IMR-90 (cell line): ENCODE measurements around the gene ADAMTSL5. TPM values are rescaled to one million over a fixed set of nuclear protein-coding genes. Genes with fewer than 3 reads are reported as not detected.
A peak's percentile ranks its signal among the peaks of the same experiment; 100 is the strongest.

Experiments used
- ATAC-seq: fragments of 200-7000 bp; cut with Tn5 transposase; 2 replicates; pipeline ENCODE4 v1.9.1; 2020; ENCODE audit warnings: low read depth, mild to moderate bottlenecking, moderate library complexity
- BruUV-seq: library from RNA; stranded (reverse); fragments of 400-500 nt; replicated peaks from 2 replicates; lab custom pipeline; 2021; lab: Mats Ljungman, UMichigan
- CTCF ChIA-PET: fragments of 300-600 bp; formaldehyde crosslinking; extraction: SDS; loops from one replicate; lab custom pipeline; 2021; ENCODE audit warnings: antibody characterized with exemption; lab: Yijun Ruan, JAX
- POLR2A ChIA-PET: fragments of 300-600 bp; sonication (Branson Sonifier 250); formaldehyde crosslinking; loops from one replicate; lab custom pipeline; 2022; ENCODE audit warnings: antibody characterized with exemption; ENCODE audit not compliant: unreplicated experiment; lab: Charles Lee
- DNase-seq: peaks from one replicate; pipeline ENCODE4 v3.0.0; 2013
- H2AFZ ChIP-seq: replicated peaks from 2 replicates; pipeline ENCODE3; 2013; ENCODE audit warnings: low read length, mild to moderate bottlenecking; ENCODE audit not compliant: poor library complexity
- H2AK5ac ChIP-seq: 2 replicates; pipeline ENCODE4 v1.6.1; 2013; ENCODE audit warnings: low read depth, low read length, inconsistent platforms
- H2AK9ac ChIP-seq: replicated peaks from 2 replicates; pipeline ENCODE3; 2013; ENCODE audit warnings: mild to moderate bottlenecking, low read depth, low read length, moderate library complexity; ENCODE audit not compliant: poor library complexity
- H2BK120ac ChIP-seq: 2 replicates; pipeline ENCODE4 v1.6.1; 2013; ENCODE audit warnings: low read depth, low read length, inconsistent platforms
- H2BK15ac ChIP-seq: 3 replicates; pipeline ENCODE4 v1.6.1; 2013; ENCODE audit warnings: low read depth, low read length, inconsistent platforms
- H2BK20ac ChIP-seq: 2 replicates; pipeline ENCODE4 v1.6.1; 2013; ENCODE audit warnings: low read depth, mild to moderate bottlenecking, inconsistent platforms, low read length, moderate library complexity
- H2BK5ac ChIP-seq: 2 replicates; pipeline ENCODE4 v1.6.1; 2013; ENCODE audit warnings: mild to moderate bottlenecking, low read depth, low read length, inconsistent platforms; ENCODE audit not compliant: poor library complexity, severe bottlenecking
- H3K14ac ChIP-seq: replicated peaks from 2 replicates; pipeline ENCODE4 v1.6.1; 2013; ENCODE audit warnings: low read depth, low read length, inconsistent platforms
- H3K18ac ChIP-seq: 2 replicates; pipeline ENCODE4 v1.6.1; 2013; ENCODE audit warnings: low read depth, low read length, control low read depth
- H3K23ac ChIP-seq: 2 replicates; pipeline ENCODE4 v1.6.1; 2013; ENCODE audit warnings: low read depth, low read length, inconsistent platforms
- H3K27ac ChIP-seq: 2 replicates; pipeline ENCODE4 v1.5.1; 2013; ENCODE audit warnings: mild to moderate bottlenecking, control low read depth, low read length; ENCODE audit not compliant: insufficient read depth
- H3K27me3 ChIP-seq: 2 replicates; pipeline ENCODE4 v1.6.1; 2013; ENCODE audit warnings: low read length; ENCODE audit not compliant: control insufficient read depth, insufficient read depth
- H3K36me3 ChIP-seq: 2 replicates; pipeline ENCODE4 v1.6.1; 2013; ENCODE audit warnings: low read length, mixed read lengths; ENCODE audit not compliant: control insufficient read depth, insufficient read depth
- H3K4ac ChIP-seq: 2 replicates; pipeline ENCODE4 v1.6.1; 2013; ENCODE audit warnings: low read depth, low read length, inconsistent platforms
- H3K4me1 ChIP-seq: 2 replicates; pipeline ENCODE4 v1.6.1; 2013; ENCODE audit warnings: low read length, mixed read lengths; ENCODE audit not compliant: control insufficient read depth, insufficient read depth
- H3K4me2 ChIP-seq: 2 replicates; pipeline ENCODE4 v1.6.1; 2013; ENCODE audit warnings: low read depth, mild to moderate bottlenecking, control low read depth, low read length, moderate library complexity
- H3K4me3 ChIP-seq: 2 replicates; pipeline ENCODE4 v1.5.1; 2013; ENCODE audit warnings: low read depth, mild to moderate bottlenecking, control low read depth, low read length, moderate library complexity; ENCODE audit not compliant: insufficient read depth
- H3K56ac ChIP-seq: 2 replicates; pipeline ENCODE4 v1.6.1; 2013; ENCODE audit warnings: low read length, inconsistent platforms; ENCODE audit not compliant: insufficient read depth; ENCODE audit errors: extremely low read depth
- H3K79me1 ChIP-seq, 2 experiments: 2 replicates each; pipeline ENCODE4 v1.6.1; 2013; ENCODE audit warnings: low read length in 2 of 2, inconsistent platforms in 1 of 2, low read depth in 1 of 2
- H3K9ac ChIP-seq: 2 replicates; pipeline ENCODE4 v1.6.1; 2013; ENCODE audit warnings: low read depth, low read length, control low read depth
- H3K9me1 ChIP-seq: 2 replicates; pipeline ENCODE4 v1.6.1; 2013; ENCODE audit warnings: low read length, inconsistent platforms; ENCODE audit not compliant: insufficient read depth
- H3K9me3 ChIP-seq: 2 replicates; pipeline ENCODE4 v1.6.1; 2013; ENCODE audit warnings: low read length; ENCODE audit not compliant: control insufficient read depth, insufficient read depth
- H4K20me1 ChIP-seq: 2 replicates; pipeline ENCODE4 v1.6.1; 2013; ENCODE audit warnings: low read length, inconsistent platforms; ENCODE audit not compliant: insufficient read depth
- H4K5ac ChIP-seq: 2 replicates; pipeline ENCODE4 v1.6.1; 2013; ENCODE audit warnings: mild to moderate bottlenecking, low read depth, low read length, control low read depth
- H4K8ac ChIP-seq, 2 experiments: 2 replicates each; pipeline ENCODE4 v1.6.1; 2013; ENCODE audit warnings: low read depth in 2 of 2, low read length in 2 of 2, control low read depth in 1 of 2, inconsistent platforms in 1 of 2
- H4K91ac ChIP-seq: 2 replicates; pipeline ENCODE4 v1.6.1; 2013; ENCODE audit warnings: low read depth, low read length, inconsistent platforms; ENCODE audit not compliant: insufficient read depth
- BHLHE40 ChIP-seq: fragments of 150-350 bp; IDR thresholded peaks from 2 replicates; pipeline ENCODE4 v1.6.1; 2016; ENCODE audit warnings: mild to moderate bottlenecking, low read depth, low read length
- ELK1 ChIP-seq: fragments of 150-350 bp; IDR thresholded peaks from 2 replicates; pipeline ENCODE4 v1.6.1; 2016; ENCODE audit warnings: low read depth, mild to moderate bottlenecking, low read length, moderate library complexity, borderline replicate concordance
- POLR2A ChIP-seq: IDR thresholded peaks from 2 replicates; pipeline ENCODE4 v1.6.1; 2012; ENCODE audit warnings: mild to moderate bottlenecking, low read depth, low read length
- RFX5 ChIP-seq: IDR thresholded peaks from 2 replicates; pipeline ENCODE4 v1.8.0; 2012; ENCODE audit warnings: low read depth, mild to moderate bottlenecking, low read length, moderate library complexity
- WGBS, 2 experiments: methylation state at CpG; one replicate each; pipeline versions ENCODE4 v1.1.5 to v1.1.7; 2013; ENCODE audit warnings: missing lambda C conversion rate in 2 of 2; ENCODE audit not compliant: insufficient read length in 1 of 2; ENCODE audit errors: extremely low coverage in 2 of 2; 5-methylcytosine and 5-hydroxymethylcytosine counted together
- dilution Hi-C: fragments of 300-500 bp; cut with HindIII; formaldehyde crosslinking; loops from one replicate; pipeline ENCODE4 v1.14.3; 2018; ENCODE audit warnings: low sequenced_read_pairs; ENCODE audit not compliant: unreplicated experiment
- in situ Hi-C: fragments of 300-500 bp; cut with MboI; formaldehyde crosslinking; loops from 3 replicates; pipeline ENCODE4 v1.14.3; 2019; ENCODE audit warnings: low sequenced_read_pairs, inconsistent platforms, mixed read lengths
- intact Hi-C: fragments of 100-400 bp; cut with micrococcal nuclease; formaldehyde crosslinking; loops from 2 replicates; pipeline ENCODE4 v1.10.0; 2022
- polyA plus RNA-seq, 3 experiments: library from polyadenylated mRNA; depleted of rRNA; stranded (reverse); fragments of >200 nt; gene quantifications; 2 replicates each; pipeline ENCODE4 v1.2.3, GENCODE V29; 2012; ENCODE audit warnings: low replicate concordance in 1 of 3
- total RNA-seq: library from RNA; depleted of rRNA; stranded (reverse); fragments of >200 nt; gene quantifications from 2 replicates; pipeline ENCODE4 v1.2.3, GENCODE V29; 2012
- TF ChIP-seq, protein P1 (sequence below): conservative IDR thresholded peaks from 2 replicates; pipeline ENCODE4 v1.5.1; 2012; ENCODE audit warnings: mild to moderate bottlenecking, low read depth, low read length, improper control_type of control experiment

Gene ADAMTSL5
- total and polyA plus RNA-seq, 2 of the 4 experiments (the other 2 are of a cell fraction), result 0.90 to 10.8 TPM

DNA sequence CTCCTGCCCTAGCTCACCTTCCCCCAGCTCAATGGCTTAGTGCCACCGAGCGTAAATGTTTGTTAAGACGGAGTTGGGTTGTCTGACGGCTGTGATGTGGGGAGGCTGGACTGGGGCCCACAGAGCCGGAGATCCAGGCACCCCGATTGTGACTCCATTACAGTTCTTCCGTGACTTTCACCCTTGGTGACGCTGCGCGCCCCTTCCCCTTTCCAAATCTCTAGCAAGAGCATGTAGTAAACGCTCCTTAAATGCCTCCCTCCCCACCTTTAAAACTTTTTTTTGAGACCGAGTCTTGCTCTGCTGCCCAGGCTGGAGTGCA, 21.0 kb downstream of the ADAMTSL5 start:
- intact Hi-C loops (no loop called here), in situ Hi-C loops (no loop called here), dilution Hi-C loops (no loop called here)
- no peak overlapping the region for H3K4me3 ChIP-seq
- H3K9ac ChIP-seq, result no peak overlapping the region
- ChIA-PET POLR2A (no interaction called here), CTCF (no interaction called here)
- no peak overlapping the region for H2AK5ac ChIP-seq
- WGBS, 2 experiments, result 80% methylated on average over 4 of the region's 12 CpGs; no CpG with 5 or more reads in 1 of the 2 experiments
- TF ChIP-seq, protein P1, sequence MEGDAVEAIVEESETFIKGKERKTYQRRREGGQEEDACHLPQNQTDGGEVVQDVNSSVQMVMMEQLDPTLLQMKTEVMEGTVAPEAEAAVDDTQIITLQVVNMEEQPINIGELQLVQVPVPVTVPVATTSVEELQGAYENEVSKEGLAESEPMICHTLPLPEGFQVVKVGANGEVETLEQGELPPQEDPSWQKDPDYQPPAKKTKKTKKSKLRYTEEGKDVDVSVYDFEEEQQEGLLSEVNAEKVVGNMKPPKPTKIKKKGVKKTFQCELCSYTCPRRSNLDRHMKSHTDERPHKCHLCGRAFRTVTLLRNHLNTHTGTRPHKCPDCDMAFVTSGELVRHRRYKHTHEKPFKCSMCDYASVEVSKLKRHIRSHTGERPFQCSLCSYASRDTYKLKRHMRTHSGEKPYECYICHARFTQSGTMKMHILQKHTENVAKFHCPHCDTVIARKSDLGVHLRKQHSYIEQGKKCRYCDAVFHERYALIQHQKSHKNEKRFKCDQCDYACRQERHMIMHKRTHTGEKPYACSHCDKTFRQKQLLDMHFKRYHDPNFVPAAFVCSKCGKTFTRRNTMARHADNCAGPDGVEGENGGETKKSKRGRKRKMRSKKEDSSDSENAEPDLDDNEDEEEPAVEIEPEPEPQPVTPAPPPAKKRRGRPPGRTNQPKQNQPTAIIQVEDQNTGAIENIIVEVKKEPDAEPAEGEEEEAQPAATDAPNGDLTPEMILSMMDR, result no peak
- TF ChIP-seq ELK1 (no peak), POLR2A (no peak), RFX5 (no peak), BHLHE40 (no peak)
- peak overlapping the region; percentile 13 for H2AK9ac ChIP-seq
- ATAC-seq (no peak), DNase-seq (no peak)
- H3K56ac ChIP-seq, result no peak overlapping the region
- no peak overlapping the region for H4K5ac ChIP-seq
- no peak overlapping the region for H3K18ac ChIP-seq
- no peaks in the 10 kb centered on the region for H3K36me3 ChIP-seq
- no peak overlapping the region for H3K23ac ChIP-seq
- H3K4ac ChIP-seq, result no peak overlapping the region
- no peaks in the 10 kb centered on the region for H3K9me1 ChIP-seq
- no peak overlapping the region for H2BK5ac ChIP-seq
- H3K14ac ChIP-seq, result no peak overlapping the region
- no peaks in the 10 kb centered on the region for H3K9me3 ChIP-seq
- peaks cover 9% of the 10 kb centered on the region for H3K4me1 ChIP-seq
- H4K91ac ChIP-seq, result no peak overlapping the region
- no peak overlapping the region for H3K27ac ChIP-seq
- H3K4me2 ChIP-seq, result no peak overlapping the region
- H3K79me1 ChIP-seq, result no peaks in the 10 kb centered on the region
- no peak overlapping the region for H2BK20ac ChIP-seq
- H4K20me1 ChIP-seq, result peaks cover 3% of the 10 kb centered on the region; the same call in 1 of the 2 replicates
- no TSS peak for BruUV-seq
- peak overlapping the region; percentile 41 for H2AFZ ChIP-seq
- no peak overlapping the region for H2BK120ac ChIP-seq
- H4K8ac ChIP-seq, result no peak overlapping the region
- H3K27me3 ChIP-seq, result peaks cover 12% of the 10 kb centered on the region; the same call in 1 of the 2 replicates
- H2BK15ac ChIP-seq, result no peak overlapping the region
